ENCODE data around the gene KDR. TPM values are rescaled to one million over a fixed set of nuclear protein-coding genes. Genes with fewer than 3 reads are reported as not detected.

The KDR gene
- total RNA-seq, 1 experiment from 2014 or later: not detected

- H3K4me3 Mint-ChIP-seq (ENCODE audit: unreplicated experiment): no peak overlapping the region
- no peaks in the 10 kb centered on the region for H3K9me3 Mint-ChIP-seq (ENCODE audit: unreplicated experiment)
- H3K27me3 ChIP-seq (replicated peaks; ENCODE audit: control insufficient read depth, insufficient read depth, low read length): no peaks in the 10 kb centered on the region
- intact Hi-C loops (cut with micrococcal nuclease; ENCODE audit: unreplicated experiment): loop anchor here (2.0 kb wide), 1 partner anchor 21 kb away; no protein-coding TSS in a partner anchor
- ChIA-PET POLR2A (no interaction called here), CTCF (no interaction called here)
- no peaks in the 10 kb centered on the region for H3K36me3 Mint-ChIP-seq (ENCODE audit: insufficient read depth, unreplicated experiment)
- H3K27me3 Mint-ChIP-seq (ENCODE audit: insufficient read depth, unreplicated experiment): peaks cover 9% of the 10 kb centered on the region
- H3K4me1 Mint-ChIP-seq (ENCODE audit: low read depth, unreplicated experiment): no peaks in the 10 kb centered on the region
- no peaks in the 10 kb centered on the region for H3K4me1 ChIP-seq
- no peak overlapping the region for H3K27ac Mint-ChIP-seq (ENCODE audit: unreplicated experiment)
- no TSS peak for BruUV-seq (replicated peaks)
- no peak for DNase-seq
- TF ChIP-seq CTCF (IDR thresholded peaks at IDR 0.05; ENCODE audit: insufficient read depth in 1 of 2, low read depth in 1 of 2, low read length in 1 of 2, severe bottlenecking in 1 of 2, unreplicated experiment in 1 of 2): no peak
- H3K36me3 ChIP-seq (ENCODE audit: control insufficient read depth, insufficient read depth, low read length): no peaks in the 10 kb centered on the region
- no peak overlapping the region for H3K4me3 ChIP-seq (ENCODE audit: low read depth, low read length)
- H3K9me3 ChIP-seq: no peaks in the 10 kb centered on the region
These were observed 8.6 kb upstream of the KDR start for GRCh38 chr4:55133951-55134350.

DNA sequence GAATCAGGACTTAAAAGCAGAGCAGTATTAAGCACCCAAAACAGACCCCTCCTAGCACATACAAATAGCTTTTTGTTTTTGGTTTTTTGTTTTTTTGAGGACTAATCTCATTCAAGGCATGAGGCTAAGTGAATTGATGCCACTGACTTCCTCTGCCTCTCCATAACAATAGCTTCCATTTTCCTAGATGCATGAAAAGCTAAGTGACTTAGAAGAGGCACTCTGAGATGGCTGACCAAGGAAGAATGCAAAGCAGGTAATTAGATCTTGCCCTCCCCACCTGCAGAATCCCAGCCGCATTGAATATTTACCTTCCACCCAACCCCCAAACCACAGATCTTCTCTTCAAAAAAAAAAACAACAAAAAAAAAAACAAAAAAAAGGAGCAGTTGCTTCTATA lies 7.4 kb upstream of the KDR start:
- no peaks in the 10 kb centered on the region for H3K36me3 Mint-ChIP-seq (ENCODE audit: insufficient read depth, unreplicated experiment)
- DNase-seq: no peak
- no peak overlapping the region for H3K4me3 Mint-ChIP-seq (ENCODE audit: unreplicated experiment)
- intact Hi-C loops (cut with micrococcal nuclease; ENCODE audit: unreplicated experiment): loop anchor here (2.0 kb wide), 1 partner anchor 20 kb away; no protein-coding TSS in a partner anchor
- no peak for TF ChIP-seq CTCF (IDR thresholded peaks at IDR 0.05; ENCODE audit: insufficient read depth in 1 of 2, low read depth in 1 of 2, low read length in 1 of 2, severe bottlenecking in 1 of 2, unreplicated experiment in 1 of 2)
- no peak overlapping the region for H3K27ac Mint-ChIP-seq (ENCODE audit: unreplicated experiment)
- Histone ChIP-seq H3K36me3 (ENCODE audit: control insufficient read depth, insufficient read depth, low read length) (no peaks in the 10 kb centered on the region), H3K27me3 (replicated peaks; ENCODE audit: control insufficient read depth, insufficient read depth, low read length) (no peaks in the 10 kb centered on the region), H3K9me3 (no peaks in the 10 kb centered on the region; the same call in 1 of the 2 replicates), H3K4me1 (no peaks in the 10 kb centered on the region), H3K4me3 (ENCODE audit: low read depth, low read length) (no peak overlapping the region)
- BruUV-seq (replicated peaks): no TSS peak
- no peaks in the 10 kb centered on the region for H3K9me3 Mint-ChIP-seq (ENCODE audit: unreplicated experiment)
- no peaks in the 10 kb centered on the region for H3K4me1 Mint-ChIP-seq (ENCODE audit: low read depth, unreplicated experiment)
- CTCF ChIA-PET: no interaction called here
- POLR2A ChIA-PET: no interaction called here
- H3K27me3 Mint-ChIP-seq (ENCODE audit: insufficient read depth, unreplicated experiment): peaks cover 9% of the 10 kb centered on the region

- TF ChIP-seq CTCF (IDR thresholded peaks at IDR 0.05; ENCODE audit: insufficient read depth in 1 of 2, low read depth in 1 of 2, low read length in 1 of 2, severe bottlenecking in 1 of 2, unreplicated experiment in 1 of 2): no peak
- no peaks in the 10 kb centered on the region for H3K27me3 ChIP-seq (replicated peaks; ENCODE audit: control insufficient read depth, insufficient read depth, low read length)
- no peak for DNase-seq
- no peaks in the 10 kb centered on the region for H3K36me3 ChIP-seq (ENCODE audit: control insufficient read depth, insufficient read depth, low read length)
- no peaks in the 10 kb centered on the region for H3K4me1 ChIP-seq
- no peak overlapping the region for H3K4me3 ChIP-seq (ENCODE audit: low read depth, low read length)
- Mint-ChIP-seq H3K27me3 (ENCODE audit: insufficient read depth, unreplicated experiment) (peaks cover 3% of the 10 kb centered on the region), H3K27ac (ENCODE audit: unreplicated experiment) (no peak overlapping the region), H3K4me1 (ENCODE audit: low read depth, unreplicated experiment) (no peaks in the 10 kb centered on the region), H3K9me3 (ENCODE audit: unreplicated experiment) (no peaks in the 10 kb centered on the region), H3K4me3 (ENCODE audit: unreplicated experiment) (no peak overlapping the region), H3K36me3 (ENCODE audit: insufficient read depth, unreplicated experiment) (no peaks in the 10 kb centered on the region)
- intact Hi-C loops (cut with micrococcal nuclease; ENCODE audit: unreplicated experiment): no loop called here
- ChIA-PET CTCF (no interaction called here), POLR2A (no interaction called here)
- no peaks in the 10 kb centered on the region; the same call in 1 of the 2 replicates for H3K9me3 ChIP-seq
- BruUV-seq (replicated peaks): no TSS peak
These were observed 2.1 kb upstream of the KDR start for GRCh38 chr4:55127521-55127920.
